Choroid plexus epithelial cell (primary cell): ENCODE data around the gene GPR150.

Experiments used
- DNase-seq: peaks from one replicate; pipeline ENCODE4 v3.0.0-alpha.2; 2010; ENCODE audit warnings: low read depth
- H3K4me3 ChIP-seq: 2 replicates; pipeline ENCODE4 v1.5.1; 2011; ENCODE audit warnings: low read depth, mild to moderate bottlenecking, control low read depth, low read length, moderate library complexity
- CTCF ChIP-seq: conservative IDR thresholded peaks from 2 replicates; pipeline ENCODE4 v1.5.1; 2011; ENCODE audit warnings: low read depth, mild to moderate bottlenecking, control low read depth, inconsistent platforms, low read length, moderate library complexity

GPR150 gene

GRCh38 chr5:95621839-95622629 is 2.1 kb downstream of the GPR150 start:
- no peak for DNase-seq
- TF ChIP-seq CTCF, result no peak

GRCh38 chr5:95623706-95624105 is 3.8 kb downstream of the GPR150 start:
- no peak for TF ChIP-seq CTCF
- no peak overlapping the region for H3K4me3 ChIP-seq
- no peak for DNase-seq

More at GRCh38 chr5:95621839-95622629, 2.1 kb downstream of the GPR150 start:
- no peak overlapping the region for H3K4me3 ChIP-seq

- no peak overlapping the region for H3K4me3 ChIP-seq
- no peak for TF ChIP-seq CTCF
- no peak for DNase-seq
Observed at GRCh38 chr5:95624368-95624767, 4.5 kb downstream of the GPR150 start.

GRCh38 chr5:95626701-95627100 is 6.8 kb downstream of the GPR150 start:
- no peak for TF ChIP-seq CTCF
- H3K4me3 ChIP-seq, result no peak overlapping the region
- no peak for DNase-seq

- H3K4me3 ChIP-seq, result no peak overlapping the region
- DNase-seq, result no peak
- no peak for TF ChIP-seq CTCF
Observed at GRCh38 chr5:95627971-95628810, 8.3 kb downstream of the GPR150 start.

GRCh38 chr5:95628933-95629332 is 9.0 kb downstream of the GPR150 start:
- TF ChIP-seq CTCF, result no peak
- DNase-seq, result no peak
- H3K4me3 ChIP-seq, result no peak overlapping the region
